Heart right ventricle (tissue), 16 donors: ENCODE data around the gene PRDX1. TPM values are rescaled to one million over a fixed set of nuclear protein-coding genes. Genes with fewer than 3 reads are reported as not detected.

ENCODE experiments used
- ATAC-seq, 8 donors: fragments of 200-7000 bp; cut with Tn5 transposase; one replicate each; pipeline ENCODE4 v1.9.1; 2020; ENCODE audit warnings: mild to moderate bottlenecking in 8 of 8, moderate library complexity in 8 of 8, moderate number of reproducible peaks in 1 of 8
- DNase-seq, 2 donors: peaks; one replicate each; pipeline ENCODE4 v3.0.0-alpha.2; 2020
- H3K27ac ChIP-seq, 10 donors: fragments of 200-600 bp; sonication (generic) in 2 of 10; one replicate each; pipeline versions ENCODE4 v1.5.0 to v1.8.0; 2020 to 2022; ENCODE audit warnings: mild to moderate bottlenecking in 3 of 10
- H3K27me3 ChIP-seq, 7 donors: fragments of 200-600 bp; one replicate each; pipeline ENCODE4 v1.8.0; 2021 to 2022; ENCODE audit warnings: mild to moderate bottlenecking in 2 of 7
- H3K36me3 ChIP-seq, 9 donors: fragments of 200-600 bp; sonication (generic) in 1 of 9; one replicate each; pipeline versions ENCODE4 v1.5.0 to v1.8.0; 2020 to 2022; ENCODE audit warnings: mild to moderate bottlenecking in 2 of 9
- H3K4me1 ChIP-seq, 9 donors: fragments of 200-600 bp; sonication (generic) in 1 of 9; one replicate each; pipeline versions ENCODE4 v1.5.0 to v1.8.0; 2020 to 2022; ENCODE audit warnings: mild to moderate bottlenecking in 4 of 9
- H3K4me3 ChIP-seq, 10 donors: fragments of 200-600 bp; sonication (generic) in 2 of 10; one replicate each; pipeline versions ENCODE4 v1.5.0 to v1.8.0; 2020 to 2022; ENCODE audit warnings: mild to moderate bottlenecking in 7 of 10, moderate library complexity in 2 of 10
- H3K9me3 ChIP-seq, 11 donors: fragments of 200-600 bp in 10 of 11; sonication (generic) in 2 of 11; one replicate each; pipeline versions ENCODE4 v1.5.0 to v1.8.0; 2013 to 2022; ENCODE audit warnings: mild to moderate bottlenecking in 2 of 11, control low read depth in 1 of 11, moderate library complexity in 1 of 11
- WGBS, 2 donors: extraction: QIAGEN DNeasy Blood & Tissue Kit; methylation state at CpG; one replicate each; pipeline ENCODE4 v1.1.7; 2013; ENCODE audit warnings: inconsistent platforms in 1 of 2; 5-methylcytosine and 5-hydroxymethylcytosine counted together
- intact Hi-C, 10 donors: fragments of 100-400 bp; cut with DNase I; formaldehyde crosslinking; loops; one replicate each; pipeline versions ENCODE4 v1.11.1 to v1.14.2; 2022
- polyA plus RNA-seq, 2 donors: library from polyadenylated mRNA; stranded (reverse); fragments of 200-250 nt; gene quantifications; one replicate each; pipeline ENCODE4 v1.2.3, GENCODE V29; 2013
- total RNA-seq, 10 donors: library from RNA; stranded (reverse); fragmentation: NEBNext Ultra II Directional in 3 of 10; extraction: Animal tissue kit (Norgen Biotek cat#: 25700) in 3 of 10; gene quantifications; one replicate each; pipeline versions ENCODE4 v1.2.1 to v1.2.4, GENCODE V29; 2021 to 2023
- TF ChIP-seq, protein P1 (sequence below), 9 donors: fragments of 200-600 bp; sonication (generic) in 2 of 9; IDR thresholded peaks; one replicate each; pipeline versions ENCODE4 v1.5.0 to v1.8.0; 2021 to 2022; ENCODE audit warnings: antibody characterized with exemption in 9 of 9, mild to moderate bottlenecking in 5 of 9, moderate library complexity in 1 of 9
- donor health status: Arrhythmogenic right ventricular cardiomyopathy.
- donor health status: ischemic (EF 13 %, LVEDD 7.1; RV severe dilation, severe dysfunction).
- donor health status: healthy with polysubstance abuse.
- donor health status: DM: no; HTN: yes; CAD: no.
- donor health status: DM: no; HTN: no; CAD: no.
- donor health status: ischemic (EF 25% LVEDD 6.9; RV normal size, moderate dysfunction).
- donor health status: ischemic (EF 25% LVEDD 5.7; RV mildly dilated, moderate dysfunction).
- donor health status: healthy.
- donor health status: DM: yes; HTN: yes; CAD: no.
- donor health status: Ischemic cardiomyopathy.
- donor health status: ischemic (EF 35%, LVEDD 5.7; RV mildly dilated, moderate dysfunction).
- donor health status: nonischemic (EF 11% LVEDD 7.7; RV severe dilation, severe dysfunction).
- donor health status: DM: yes; HTN: yes; CAD: no.
- donor health status: PGD.
- donor health status: ischemic (EF 29% LVEDD 5.4; RV normal size, mild dysfunction).
- donor health status: nonischemic (EF 23%, LVEDD 6.1; RV moderate dilation, normal function).

PRDX1 gene
- total and polyA plus RNA-seq, 12 donors = 212 to 610 (median 321) TPM

DNA sequence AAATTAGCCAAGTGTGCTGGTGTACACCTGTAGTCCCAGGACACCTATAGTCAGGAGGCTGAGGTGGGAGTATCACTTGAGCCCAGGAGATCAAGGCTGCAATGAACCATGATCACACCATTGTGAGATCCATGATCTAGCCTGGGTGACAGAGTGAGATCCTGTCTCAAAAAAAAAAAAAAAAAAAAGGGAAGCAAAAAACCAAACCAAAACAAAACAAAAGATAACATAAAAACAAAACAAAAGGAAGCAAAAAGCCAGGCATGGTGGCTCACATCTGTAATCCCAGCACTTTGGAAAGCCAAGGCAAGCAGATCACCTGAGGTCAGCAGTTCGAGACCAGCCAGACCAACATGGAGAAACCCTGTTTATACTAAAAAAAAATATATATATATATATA is 19.5 kb upstream of the PRDX1 start:
- intact Hi-C loops = no loop called here
- DNase-seq = no peak
- 92 to 100% methylated on average over 1 of the region's 1 CpG for WGBS, 2 donors
- Histone ChIP-seq H3K4me3 (no peak overlapping the region), H3K36me3 (no peaks in the 10 kb centered on the region), H3K9me3 (no peaks in the 10 kb centered on the region), H3K4me1 (peaks cover 0 to 44% (median 6%) of the 10 kb centered on the region in 9 donors), H3K27ac (peak overlapping the region in 1 of 10 donors; percentile 78), H3K27me3 (no peaks in the 10 kb centered on the region)
- no peak for ATAC-seq
- TF ChIP-seq, protein P1, sequence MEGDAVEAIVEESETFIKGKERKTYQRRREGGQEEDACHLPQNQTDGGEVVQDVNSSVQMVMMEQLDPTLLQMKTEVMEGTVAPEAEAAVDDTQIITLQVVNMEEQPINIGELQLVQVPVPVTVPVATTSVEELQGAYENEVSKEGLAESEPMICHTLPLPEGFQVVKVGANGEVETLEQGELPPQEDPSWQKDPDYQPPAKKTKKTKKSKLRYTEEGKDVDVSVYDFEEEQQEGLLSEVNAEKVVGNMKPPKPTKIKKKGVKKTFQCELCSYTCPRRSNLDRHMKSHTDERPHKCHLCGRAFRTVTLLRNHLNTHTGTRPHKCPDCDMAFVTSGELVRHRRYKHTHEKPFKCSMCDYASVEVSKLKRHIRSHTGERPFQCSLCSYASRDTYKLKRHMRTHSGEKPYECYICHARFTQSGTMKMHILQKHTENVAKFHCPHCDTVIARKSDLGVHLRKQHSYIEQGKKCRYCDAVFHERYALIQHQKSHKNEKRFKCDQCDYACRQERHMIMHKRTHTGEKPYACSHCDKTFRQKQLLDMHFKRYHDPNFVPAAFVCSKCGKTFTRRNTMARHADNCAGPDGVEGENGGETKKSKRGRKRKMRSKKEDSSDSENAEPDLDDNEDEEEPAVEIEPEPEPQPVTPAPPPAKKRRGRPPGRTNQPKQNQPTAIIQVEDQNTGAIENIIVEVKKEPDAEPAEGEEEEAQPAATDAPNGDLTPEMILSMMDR (IDR thresholded peaks at IDR 0.05) = no peak

DNA sequence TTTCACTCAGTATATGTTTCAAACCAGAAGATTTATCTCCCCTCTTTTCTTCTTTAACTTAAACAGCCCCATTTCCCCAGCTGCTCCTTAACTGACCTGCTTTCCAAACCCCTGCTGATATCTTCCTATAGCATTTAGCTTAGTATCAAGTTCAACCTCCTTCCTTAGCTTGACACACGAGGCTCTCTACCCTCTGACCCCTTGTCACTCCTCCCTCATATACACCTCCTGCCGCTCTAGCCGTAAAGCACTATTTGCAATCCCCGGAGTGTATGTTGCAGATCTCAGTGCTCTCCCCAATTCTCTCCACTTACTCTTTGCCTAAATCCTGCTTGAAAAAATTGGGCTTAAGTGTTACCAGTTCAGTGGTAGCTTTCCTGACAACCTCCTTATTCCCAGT is 15.2 kb upstream of the PRDX1 start:
- TF ChIP-seq, protein P1 (IDR thresholded peaks at IDR 0.05) = no peak
- ATAC-seq (no peak), DNase-seq (no peak)
- H3K4me3 ChIP-seq = no peak overlapping the region
- H3K4me1 ChIP-seq = peaks cover 0 to 8% (median 0%) of the 10 kb centered on the region in 9 donors
- no peaks in the 10 kb centered on the region for H3K9me3 ChIP-seq
- no peak overlapping the region for H3K27ac ChIP-seq
- intact Hi-C loops = no loop called here
- H3K36me3 ChIP-seq = no peaks in the 10 kb centered on the region
- WGBS, 2 donors = 60 to 66% methylated on average over 4 of the region's 4 CpGs
- H3K27me3 ChIP-seq = no peaks in the 10 kb centered on the region

- 71 to 73% methylated on average over 6 of the region's 6 CpGs for WGBS, 2 donors
- no peak for ATAC-seq
Observed at GRCh38 chr1:45535988-45536766, 14.5 kb upstream of the PRDX1 start.

GRCh38 chr1:45531873-45532272 is 10.2 kb upstream of the PRDX1 start:
- peaks cover 0 to 6% (median 0%) of the 10 kb centered on the region in 7 donors for H3K27me3 ChIP-seq
- DNase-seq (no peak), ATAC-seq (no peak)
- WGBS, 2 donors = 83% methylated on average over 5 of the region's 5 CpGs
- TF ChIP-seq, protein P1 (IDR thresholded peaks at IDR 0.05) = no peak
- H3K9me3 ChIP-seq = no peaks in the 10 kb centered on the region
- no peak overlapping the region for H3K4me3 ChIP-seq
- H3K36me3 ChIP-seq = no peaks in the 10 kb centered on the region
- peaks cover 0 to 10% (median 0%) of the 10 kb centered on the region in 9 donors for H3K4me1 ChIP-seq
- intact Hi-C loops = no loop called here
- H3K27ac ChIP-seq = peak overlapping the region in 1 of 10 donors; percentile 58

More at GRCh38 chr1:45535988-45536766, 14.5 kb upstream of the PRDX1 start:
- Histone ChIP-seq H3K4me3 (no peak overlapping the region), H3K36me3 (no peaks in the 10 kb centered on the region), H3K27me3 (no peaks in the 10 kb centered on the region), H3K27ac (no peak overlapping the region), H3K9me3 (no peaks in the 10 kb centered on the region), H3K4me1 (peaks cover 0 to 9% (median 0%) of the 10 kb centered on the region in 9 donors)
- no peak for DNase-seq
- intact Hi-C loops = no loop called here
- TF ChIP-seq, protein P1 (IDR thresholded peaks at IDR 0.05) = no peak
